HepG2 (cell line): Measurements from ENCODE around the gene SNRNP35. TPM values are rescaled to one million over a fixed set of nuclear protein-coding genes. Genes with fewer than 3 reads are reported as not detected.

Experiments
- AKNA ChIP-seq: sonication (generic); formaldehyde crosslinking; IDR thresholded peaks from 2 replicates; pipeline ENCODE4 v1.4.0; 2020; ENCODE audit warnings: missing genetic modification reagents, borderline replicate concordance
- BCL6 ChIP-seq: IDR thresholded peaks from 2 replicates; pipeline ENCODE4 v1.6.1; 2016; ENCODE audit warnings: missing genetic modification reagents, missing compliant biosample characterization
- HIC2 ChIP-seq: sonication (generic); formaldehyde crosslinking; IDR thresholded peaks from 2 replicates; pipeline ENCODE4 v1.9.0; 2022; ENCODE audit warnings: low read depth, missing genetic modification reagents
- MAZ ChIP-seq, 2 experiments: sonication (generic) in 1 of 2; formaldehyde crosslinking in 1 of 2; IDR thresholded peaks; 2 replicates each; pipeline versions ENCODE4 v1.5.0 to v1.6.1; 2012 to 2020; ENCODE audit warnings: low read depth in 2 of 2, mild to moderate bottlenecking in 2 of 2, borderline replicate concordance in 1 of 2, improper control_type of control experiment in 1 of 2, low read length in 1 of 2, missing genetic modification reagents in 1 of 2, moderate library complexity in 1 of 2
- MXD1 ChIP-seq: sonication (generic); formaldehyde crosslinking; IDR thresholded peaks from 2 replicates; pipeline ENCODE4 v1.4.0; 2020; ENCODE audit warnings: mild to moderate bottlenecking, missing genetic modification reagents
- PREB ChIP-seq: sonication (generic); formaldehyde crosslinking; IDR thresholded peaks from 2 replicates; pipeline ENCODE4 v1.4.0; 2020; ENCODE audit warnings: missing genetic modification reagents
- RNF2 ChIP-seq: fragments of 450-650 bp; conservative IDR thresholded peaks from 2 replicates; pipeline ENCODE4 v1.6.1; 2016; ENCODE audit warnings: low read depth
- SNRNP70 ChIP-seq: fragments of 200-400 bp; formaldehyde crosslinking; IDR thresholded peaks from 2 replicates; pipeline ENCODE4 v1.6.1; 2017; ENCODE audit warnings: mild to moderate bottlenecking, low read depth, low read length, moderate library complexity
- TAF1 ChIP-seq: sonication (generic); formaldehyde crosslinking; IDR thresholded peaks from 2 replicates; pipeline ENCODE4 v1.4.0; 2020; ENCODE audit warnings: missing genetic modification reagents
- UBTF ChIP-seq: sonication (generic); formaldehyde crosslinking; IDR thresholded peaks from 2 replicates; pipeline ENCODE4 v1.4.0; 2020; ENCODE audit warnings: mild to moderate bottlenecking, missing genetic modification reagents
- ZBTB42 ChIP-seq: sonication (generic); formaldehyde crosslinking; IDR thresholded peaks from 2 replicates; pipeline ENCODE4 v1.5.0; 2020; ENCODE audit warnings: mild to moderate bottlenecking, missing genetic modification reagents
- ZNF451 ChIP-seq: sonication (generic); formaldehyde crosslinking; IDR thresholded peaks from 2 replicates; pipeline ENCODE4 v1.5.0; 2020; ENCODE audit warnings: mild to moderate bottlenecking, missing genetic modification reagents
- polyA plus RNA-seq, 8 experiments: library from polyadenylated mRNA; depleted of rRNA in 3 of 8; stranded (reverse) in 7 of 8; unstranded in 1 of 8; fragments of >200 nt; fragmentation: Illumina TruSeq in 4 of 8; extraction: Trizol in 4 of 8; gene quantifications; 2 replicates each; pipeline versions ENCODE4 v1.2.1 to v1.2.3, GENCODE V29; 2011 to 2016; ENCODE audit warnings: low read depth in 4 of 8, missing spikeins in 1 of 8, mixed read lengths in 1 of 8; ENCODE audit not compliant: insufficient read depth in 1 of 8
- total RNA-seq, 5 experiments: library from RNA; depleted of rRNA; stranded (reverse); fragments of >200 nt; fragmentation: Illumina TruSeq; extraction: Trizol; gene quantifications; 2 replicates each; pipeline ENCODE4 v1.2.3, GENCODE V29; 2016; ENCODE audit warnings: low read depth in 1 of 5
- TF ChIP-seq, protein P1 (sequence below): sonication (generic); formaldehyde crosslinking; IDR thresholded peaks from 2 replicates; pipeline ENCODE4 v1.4.0; 2020; ENCODE audit warnings: missing genetic modification reagents, borderline replicate concordance

The SNRNP35 gene
- total and polyA plus RNA-seq, 2 of the 13 experiments (the other 11 are each of a cell fraction or from before 2014, with no cell fraction given) = 11.3 to 22.6 TPM

- TF ChIP-seq PREB (CRISPR knock-in tag) = no peak
- 0 out of 2 replicates have a peak, but pooled peaks have one; percentile 41 for TF ChIP-seq ZBTB42 (CRISPR knock-in tag)
- TF ChIP-seq RNF2 = no peak
- TF ChIP-seq BCL6 (CRISPR knock-in tag) = no peak
- no peak for TF ChIP-seq AKNA
- TF ChIP-seq UBTF = peak; percentile 78; the same call in 1 of the 2 replicates
- no peak for TF ChIP-seq HIC2
- peak; percentile 60; the same call in 1 of the 2 replicates for TF ChIP-seq TAF1 (CRISPR knock-in tag)
- TF ChIP-seq, protein P1, sequence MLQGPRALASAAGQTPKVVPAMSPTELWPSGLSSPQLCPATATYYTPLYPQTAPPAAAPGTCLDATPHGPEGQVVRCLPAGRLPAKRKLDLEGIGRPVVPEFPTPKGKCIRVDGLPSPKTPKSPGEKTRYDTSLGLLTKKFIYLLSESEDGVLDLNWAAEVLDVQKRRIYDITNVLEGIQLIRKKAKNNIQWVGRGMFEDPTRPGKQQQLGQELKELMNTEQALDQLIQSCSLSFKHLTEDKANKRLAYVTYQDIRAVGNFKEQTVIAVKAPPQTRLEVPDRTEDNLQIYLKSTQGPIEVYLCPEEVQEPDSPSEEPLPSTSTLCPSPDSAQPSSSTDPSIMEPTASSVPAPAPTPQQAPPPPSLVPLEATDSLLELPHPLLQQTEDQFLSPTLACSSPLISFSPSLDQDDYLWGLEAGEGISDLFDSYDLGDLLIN (CRISPR knock-in tag) = no peak
- TF ChIP-seq MAZ (IDR thresholded peaks at IDR 0.05; ENCODE audit: borderline replicate concordance, low read depth, low read length) = peak; percentile 23; the same call in 1 of the 2 replicates
- TF ChIP-seq MAZ (CRISPR knock-in tag; IDR thresholded peaks at IDR 0.05; ENCODE audit: low read depth) = no peak
- no peak for TF ChIP-seq SNRNP70
- TF ChIP-seq MXD1 (CRISPR knock-in tag) = peak; percentile 32; the same call in 1 of the 2 replicates
- 0 out of 2 replicates have a peak, but pooled peaks have one; percentile 11 for TF ChIP-seq ZNF451 (CRISPR knock-in tag)
These were observed 21.6 kb upstream of the SNRNP35 start, which contains the start of gene RILPL2 (continued) for GRCh38 chr12:123436017-123436964.
